CD14-positive monocyte (primary cell): Measurements from ENCODE around the gene GNB5. TPM values are rescaled to one million over a fixed set of nuclear protein-coding genes. Genes with fewer than 3 reads are reported as not detected.

Experiments used
- DNase-seq, 3 donors: peaks; one replicate each; pipeline ENCODE4 v3.0.0-alpha.2; 2011 to 2022
- H2AFZ ChIP-seq: 2 replicates; pipeline ENCODE4 v1.6.0; 2012; ENCODE audit warnings: mild to moderate bottlenecking, low read depth, low read length, inconsistent platforms; ENCODE audit not compliant: insufficient read depth, poor library complexity, severe bottlenecking
- H3K27ac ChIP-seq, 2 donors: 1 replicate in 1 of 2; 2 replicates in 1 of 2; pipeline ENCODE4 v1.5.1; 2012 to 2013; ENCODE audit warnings: low read length in 2 of 2, control low read depth in 1 of 2, inconsistent platforms in 1 of 2, low read depth in 1 of 2, mild to moderate bottlenecking in 1 of 2
- H3K27me3 ChIP-seq, 2 donors: one replicate each; pipeline versions ENCODE4 v1.6.0 to v1.6.1; 2011 to 2013; ENCODE audit warnings: low read length in 2 of 2; ENCODE audit not compliant: control insufficient read depth in 2 of 2, insufficient read depth in 2 of 2
- H3K36me3 ChIP-seq, 2 donors: replicated peaks in 1 of 2; 1 replicate in 1 of 2; 2 replicates in 1 of 2; pipeline versions ENCODE4 v1.5.1 to v1.6.1; 2012 to 2013; ENCODE audit warnings: low read length in 2 of 2, control low read depth in 1 of 2, inconsistent platforms in 1 of 2, mild to moderate bottlenecking in 1 of 2; ENCODE audit not compliant: insufficient read depth in 2 of 2, control insufficient read depth in 1 of 2
- H3K4me1 ChIP-seq, 2 donors: 1 replicate in 1 of 2; 2 replicates in 1 of 2; pipeline versions ENCODE4 v1.5.1 to v1.6.1; 2012 to 2013; ENCODE audit warnings: low read length in 2 of 2, control low read depth in 1 of 2, inconsistent platforms in 1 of 2, mild to moderate bottlenecking in 1 of 2, moderate library complexity in 1 of 2; ENCODE audit not compliant: insufficient read depth in 2 of 2, control insufficient read depth in 1 of 2
- H3K4me2 ChIP-seq: replicated peaks from 2 replicates; pipeline ENCODE3; 2012; ENCODE audit warnings: low read length, moderate library complexity, mild to moderate bottlenecking; ENCODE audit not compliant: poor library complexity, severe bottlenecking; ENCODE audit errors: extremely low read depth
- H3K4me3 ChIP-seq, 3 experiments: fragments of 200-600 bp in 1 of 3; sonication (generic) in 1 of 3; replicated peaks in 1 of 3; 1 replicate in 2 of 3; 2 replicates in 1 of 3; pipeline ENCODE4 v1.5.1; 2011 to 2013; ENCODE audit warnings: low read length in 3 of 3, mild to moderate bottlenecking in 3 of 3, control low read depth in 2 of 3, low read depth in 2 of 3, inconsistent platforms in 1 of 3, moderate library complexity in 1 of 3
- H3K79me2 ChIP-seq: 2 replicates; pipeline ENCODE4 v1.6.0; 2012; ENCODE audit warnings: mild to moderate bottlenecking, control low read depth, inconsistent platforms, low read length, moderate library complexity; ENCODE audit not compliant: insufficient read depth
- H3K9ac ChIP-seq: 2 replicates; pipeline ENCODE4 v1.6.0; 2017; ENCODE audit warnings: low read length, mild to moderate bottlenecking; ENCODE audit not compliant: insufficient read depth, poor library complexity, severe bottlenecking
- H3K9me3 ChIP-seq, 2 donors: replicated peaks in 1 of 2; 1 replicate in 1 of 2; 2 replicates in 1 of 2; pipeline versions ENCODE4 v1.5.1 to v1.6.1; 2012 to 2013; ENCODE audit warnings: low read length in 2 of 2, control low read depth in 1 of 2; ENCODE audit not compliant: control insufficient read depth in 1 of 2, insufficient read depth in 1 of 2
- H4K20me1 ChIP-seq: 2 replicates; pipeline ENCODE4 v1.6.0; 2012; ENCODE audit warnings: mild to moderate bottlenecking, low read length, control low read depth, moderate library complexity; ENCODE audit not compliant: insufficient read depth
- H3K27ac Mint-ChIP-seq, 7 donors: one replicate each; pipeline ENCODE4 v1.8.0; 2020; ENCODE audit warnings: mild to moderate bottlenecking in 7 of 7, mixed read lengths in 7 of 7, moderate library complexity in 6 of 7, inconsistent platforms in 2 of 7
- H3K27me3 Mint-ChIP-seq, 3 donors: one replicate each; pipeline ENCODE4 v1.8.0; 2021 to 2022; ENCODE audit warnings: low read depth in 3 of 3, mild to moderate bottlenecking in 3 of 3, mixed read lengths in 3 of 3, moderate library complexity in 3 of 3, inconsistent platforms in 1 of 3
- H3K36me3 Mint-ChIP-seq, 2 donors: one replicate each; pipeline ENCODE4 v1.8.0; 2020; ENCODE audit warnings: mixed read lengths in 2 of 2, inconsistent platforms in 1 of 2, mild to moderate bottlenecking in 1 of 2
- H3K4me1 Mint-ChIP-seq: one replicate; pipeline ENCODE4 v1.8.0; 2020; ENCODE audit warnings: mild to moderate bottlenecking, mixed read lengths
- H3K4me3 Mint-ChIP-seq, 2 donors: one replicate each; pipeline ENCODE4 v1.8.0; 2020; ENCODE audit warnings: mild to moderate bottlenecking in 2 of 2, mixed read lengths in 2 of 2, moderate library complexity in 1 of 2
- H3K9me3 Mint-ChIP-seq, 7 donors: one replicate each; pipeline ENCODE4 v1.8.0; 2020 to 2022; ENCODE audit warnings: mixed read lengths in 7 of 7, mild to moderate bottlenecking in 6 of 7, moderate library complexity in 6 of 7, inconsistent platforms in 2 of 7
- CTCF ChIP-seq: fragments of 200-600 bp; IDR thresholded peaks from one replicate; pipeline ENCODE4 v1.8.0; 2022; ENCODE audit warnings: antibody characterized with exemption, mild to moderate bottlenecking
- whole genome bisulfite sequencing: methylation state at CpG from one replicate; pipeline ENCODE4 v1.1.5; 2013; ENCODE audit warnings: missing lambda C conversion rate; ENCODE audit not compliant: insufficient coverage; 5-methylcytosine and 5-hydroxymethylcytosine counted together
- intact Hi-C, 2 donors: fragments of 100-400 bp; cut with micrococcal nuclease; formaldehyde crosslinking; loops; one replicate each; pipeline versions ENCODE4 v1.15.0 to v1.15.1; 2023
- polyA plus RNA-seq, 3 donors: library from polyadenylated mRNA; depleted of rRNA in 1 of 3; unstranded in 2 of 3; stranded (reverse) in 1 of 3; fragments of 300-500 nt in 2 of 3; fragments of >200 nt in 1 of 3; fragmentation: Illumina TruSeq in 2 of 3; gene quantifications; 1 replicate in 2 of 3; 2 replicates in 1 of 3; pipeline ENCODE4 v1.2.3, GENCODE V29; 2012 to 2021

Gene GNB5
- polyA plus RNA-seq, 3 donors, result 3.1 to 5.4 (median 4.3) TPM

- Histone ChIP-seq H3K27me3 (no peaks in the 10 kb centered on the region), H3K36me3 (no peaks in the 10 kb centered on the region), H3K9me3 (no peaks in the 10 kb centered on the region), H3K4me1 (peaks cover 17 to 21% of the 10 kb centered on the region in 2 donors), H3K9ac (no peak overlapping the region), H3K4me2 (no peak overlapping the region), H3K27ac (peak overlapping the region in 1 of 2 donors; percentile 32), H3K79me2 (no peaks in the 10 kb centered on the region), H2AFZ (no peak overlapping the region), H4K20me1 (no peaks in the 10 kb centered on the region), H3K4me3 (no peak overlapping the region)
- Mint-ChIP-seq H3K4me3 (no peak overlapping the region), H3K4me1 (peaks cover 28% of the 10 kb centered on the region), H3K9me3 (peaks cover 0 to 2% (median 0%) of the 10 kb centered on the region in 7 donors), H3K27ac (no peak overlapping the region), H3K36me3 (no peaks in the 10 kb centered on the region), H3K27me3 (peaks cover 1 to 5% (median 3%) of the 10 kb centered on the region in 3 donors)
- no peak for TF ChIP-seq CTCF
- WGBS, result no CpG with 5 or more reads among the region's 1 CpG
- intact Hi-C loops, result no loop called here
- DNase-seq, result peak in 1 of 3 donors; percentile 18
These were observed 41.1 kb upstream of the GNB5 start for GRCh38 chr15:52232327-52232726.

- peaks cover 17 to 21% of the 10 kb centered on the region in 2 donors for H3K4me1 ChIP-seq
- intact Hi-C loops, result no loop called here
- TF ChIP-seq CTCF, result no peak
- no peak for DNase-seq
- no peak overlapping the region for H3K4me2 ChIP-seq
- H4K20me1 ChIP-seq, result no peaks in the 10 kb centered on the region
- Mint-ChIP-seq H3K9me3 (peaks cover 0 to 2% (median 0%) of the 10 kb centered on the region in 7 donors), H3K4me1 (peaks cover 26% of the 10 kb centered on the region), H3K36me3 (no peaks in the 10 kb centered on the region), H3K4me3 (no peak overlapping the region), H3K27me3 (peaks cover 1 to 3% (median 2%) of the 10 kb centered on the region in 3 donors), H3K27ac (no peak overlapping the region)
- H3K27ac ChIP-seq, result no peak overlapping the region
- no peak overlapping the region for H3K9ac ChIP-seq
- H3K79me2 ChIP-seq, result no peaks in the 10 kb centered on the region
- H3K36me3 ChIP-seq, result no peaks in the 10 kb centered on the region
- no peaks in the 10 kb centered on the region for H3K27me3 ChIP-seq
- no peaks in the 10 kb centered on the region for H3K9me3 ChIP-seq
- WGBS, result no CpG with 5 or more reads among the region's 1 CpG
- H2AFZ ChIP-seq, result no peak overlapping the region
- no peak overlapping the region for H3K4me3 ChIP-seq
These were observed 38.9 kb upstream of the GNB5 start for GRCh38 chr15:52230073-52230472.
